Activated T-cell treated with anti-CD3 and anti-CD28 coated beads, Interleukin-2, amount 50 U/mL, for 72 hours (primary cell): Measurements from ENCODE around the gene PIGW. TPM values are rescaled to one million over a fixed set of nuclear protein-coding genes. Genes with fewer than 3 reads are reported as not detected.
"Not testable (repeated sequence)": the region's sequence is repeated elsewhere in the genome, so short reads cannot be mapped to it uniquely, and the experiment has no call there.

Experiments used
- ATAC-seq, 2 donors: fragments of 150-1000 bp; cut with Tn5 transposase; replicated peaks in 1 of 2; 2 replicates each; pipeline ENCODE4 v1.10.0; 2021; ENCODE audit warnings: moderate library complexity in 2 of 2, mild to moderate bottlenecking in 1 of 2
- DNase-seq, 2 donors: peaks; one replicate each; pipeline ENCODE4 v3.0.0; 2021 to 2022; ENCODE audit warnings: mixed read lengths in 1 of 2
- H3K27ac Mint-ChIP-seq: one replicate; pipeline ENCODE4 v1.8.0; 2022; ENCODE audit warnings: mild to moderate bottlenecking, moderate library complexity, mixed read lengths
- H3K27me3 Mint-ChIP-seq: one replicate; pipeline ENCODE4 v1.8.0; 2022; ENCODE audit warnings: low read depth, mixed read lengths
- H3K36me3 Mint-ChIP-seq, 2 donors: one replicate each; pipeline ENCODE4 v1.8.0; 2022; ENCODE audit warnings: mixed read lengths in 2 of 2, mild to moderate bottlenecking in 1 of 2; ENCODE audit not compliant: insufficient read depth in 2 of 2
- H3K4me1 Mint-ChIP-seq: one replicate; pipeline ENCODE4 v1.8.0; 2022; ENCODE audit warnings: low read depth, mixed read lengths
- H3K4me3 Mint-ChIP-seq, 2 donors: one replicate each; pipeline ENCODE4 v1.8.0; 2022; ENCODE audit warnings: mild to moderate bottlenecking in 2 of 2, mixed read lengths in 2 of 2, moderate library complexity in 2 of 2
- H3K9me3 Mint-ChIP-seq, 2 donors: one replicate each; pipeline ENCODE4 v1.8.0; 2022; ENCODE audit warnings: mixed read lengths in 2 of 2
- total RNA-seq, 2 donors: library from RNA; stranded (reverse); gene quantifications; one replicate each; pipeline ENCODE4 v1.2.3, GENCODE V29; 2022

Gene PIGW
- total RNA-seq, 2 donors from 2014 or later = 6.3 to 7.4 TPM

DNA sequence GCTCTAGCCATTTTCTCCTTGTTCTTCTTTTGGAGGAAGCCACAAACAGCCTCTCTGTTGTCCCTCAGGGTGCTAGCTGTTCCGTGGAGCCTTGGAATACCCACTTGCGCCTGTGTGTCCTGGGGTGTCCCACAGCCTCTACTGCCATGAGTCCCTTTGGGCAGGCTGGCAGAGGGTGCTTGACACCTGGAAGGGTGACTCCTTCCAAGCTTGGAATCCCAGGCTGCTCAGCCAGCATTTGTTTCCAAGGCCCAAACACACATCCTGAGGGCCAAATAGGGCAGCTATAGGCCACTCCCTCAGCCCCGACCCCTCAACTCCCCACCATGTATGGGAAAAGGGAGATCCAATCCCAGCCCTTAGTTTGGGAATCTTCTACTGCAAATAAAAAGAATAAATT, 33.4 kb upstream of the PIGW start:
- no peak overlapping the region for H3K4me3 Mint-ChIP-seq
- H3K27ac Mint-ChIP-seq = no peak overlapping the region
- DNase-seq (no peak), ATAC-seq (no peak)
- no peaks in the 10 kb centered on the region for H3K9me3 Mint-ChIP-seq
- H3K4me1 Mint-ChIP-seq = no peaks in the 10 kb centered on the region
- H3K27me3 Mint-ChIP-seq = no peaks in the 10 kb centered on the region
- peaks cover 7 to 9% of the 10 kb centered on the region in 2 donors for H3K36me3 Mint-ChIP-seq

- no peak for DNase-seq
- no peaks in the 10 kb centered on the region for H3K4me1 Mint-ChIP-seq
- H3K4me3 Mint-ChIP-seq = no peak overlapping the region
- no peaks in the 10 kb centered on the region for H3K9me3 Mint-ChIP-seq
- peaks cover 7 to 11% of the 10 kb centered on the region in 2 donors for H3K36me3 Mint-ChIP-seq
- no peaks in the 10 kb centered on the region for H3K27me3 Mint-ChIP-seq
- no peak for ATAC-seq
- no peak overlapping the region for H3K27ac Mint-ChIP-seq
These were observed 32.8 kb upstream of the PIGW start for GRCh38 chr17:36501963-36502362.

- H3K27me3 Mint-ChIP-seq = no peaks in the 10 kb centered on the region
- peaks cover 9 to 11% of the 10 kb centered on the region in 2 donors for H3K36me3 Mint-ChIP-seq
- no peak for DNase-seq
- no peaks in the 10 kb centered on the region for H3K9me3 Mint-ChIP-seq
- no peak overlapping the region for H3K4me3 Mint-ChIP-seq
- no peak for ATAC-seq
- no peaks in the 10 kb centered on the region for H3K4me1 Mint-ChIP-seq
- no peak overlapping the region for H3K27ac Mint-ChIP-seq
These were observed 31.2 kb upstream of the PIGW start for GRCh38 chr17:36503456-36504155.

GRCh38 chr17:36504156-36504545, 30.6 kb upstream of the PIGW start:
- Mint-ChIP-seq H3K27ac (no peak overlapping the region), H3K4me3 (no peak overlapping the region), H3K27me3 (no peaks in the 10 kb centered on the region), H3K9me3 (no peaks in the 10 kb centered on the region), H3K4me1 (no peaks in the 10 kb centered on the region), H3K36me3 (peaks cover 9 to 11% of the 10 kb centered on the region in 2 donors)
- ATAC-seq (no peak), DNase-seq (no peak)

GRCh38 chr17:36505171-36505570, 29.6 kb upstream of the PIGW start:
- H3K27me3 Mint-ChIP-seq = no peaks in the 10 kb centered on the region
- DNase-seq = no peak
- H3K27ac Mint-ChIP-seq = no peak overlapping the region
- no peaks in the 10 kb centered on the region for H3K4me1 Mint-ChIP-seq
- no peaks in the 10 kb centered on the region for H3K9me3 Mint-ChIP-seq
- no peak for ATAC-seq
- no peak overlapping the region for H3K4me3 Mint-ChIP-seq
- H3K36me3 Mint-ChIP-seq = peaks cover 9 to 15% of the 10 kb centered on the region in 2 donors

- DNase-seq (no peak), ATAC-seq (no peak)
- Mint-ChIP-seq H3K9me3 (no peaks in the 10 kb centered on the region), H3K36me3 (peaks cover 12 to 17% of the 10 kb centered on the region in 2 donors), H3K27me3 (no peaks in the 10 kb centered on the region), H3K4me3 (no peak overlapping the region), H3K27ac (no peak overlapping the region), H3K4me1 (no peaks in the 10 kb centered on the region)
These were observed 28.4 kb upstream of the PIGW start for GRCh38 chr17:36506249-36506826.

GRCh38 chr17:36506831-36507230, 28.0 kb upstream of the PIGW start:
- Mint-ChIP-seq H3K36me3 (peaks cover 12 to 17% of the 10 kb centered on the region in 2 donors), H3K9me3 (no peaks in the 10 kb centered on the region), H3K27me3 (no peaks in the 10 kb centered on the region), H3K4me3 (no peak overlapping the region), H3K27ac (no peak overlapping the region), H3K4me1 (no peaks in the 10 kb centered on the region)
- no peak for ATAC-seq
- no peak for DNase-seq

DNA sequence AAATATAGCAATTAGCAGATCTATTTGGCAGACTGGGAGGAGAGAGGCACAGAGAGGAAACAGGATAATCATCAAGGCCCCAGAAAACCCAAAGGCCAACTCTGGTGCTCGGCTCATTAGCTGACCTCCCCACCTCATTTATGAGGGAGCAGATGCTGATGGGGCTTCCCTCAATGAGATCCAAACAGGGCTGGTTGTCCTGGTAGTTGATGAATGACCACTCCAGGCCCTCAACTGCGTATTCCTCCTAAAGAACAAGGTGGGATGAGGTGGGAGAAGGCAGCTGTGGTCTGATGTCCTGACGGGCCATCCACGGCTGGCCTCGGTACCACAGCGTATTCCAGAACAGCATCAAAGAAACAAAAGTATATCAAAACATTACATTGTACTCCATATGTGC, 27.5 kb upstream of the PIGW start:
- no peaks in the 10 kb centered on the region for H3K9me3 Mint-ChIP-seq
- H3K27me3 Mint-ChIP-seq = no peaks in the 10 kb centered on the region
- no peak overlapping the region for H3K4me3 Mint-ChIP-seq
- ATAC-seq = no peak
- no peak for DNase-seq
- H3K36me3 Mint-ChIP-seq = peaks cover 11 to 17% of the 10 kb centered on the region in 2 donors
- H3K4me1 Mint-ChIP-seq = no peaks in the 10 kb centered on the region
- H3K27ac Mint-ChIP-seq = no peak overlapping the region

DNA sequence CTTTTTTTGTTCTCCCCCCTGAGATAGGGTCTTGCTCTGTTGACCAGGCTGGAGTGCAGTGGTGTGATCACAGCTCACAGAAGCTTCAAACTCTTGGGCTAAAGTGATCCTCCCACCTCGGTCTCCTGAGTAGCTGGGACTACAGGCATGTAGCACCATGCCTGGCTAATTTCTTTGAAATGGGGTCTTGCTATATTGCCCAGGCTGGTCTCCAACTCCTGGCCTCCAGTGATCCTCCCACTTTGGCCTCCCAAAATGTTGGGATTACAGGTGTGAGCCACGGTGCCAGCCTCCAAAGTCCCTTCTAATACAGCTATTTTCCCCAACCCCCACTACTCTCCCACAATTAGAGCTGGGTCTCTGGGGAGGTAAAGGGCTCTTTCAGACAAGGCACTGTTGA, 26.3 kb upstream of the PIGW start:
- not testable (repeated sequence) for H3K9me3 Mint-ChIP-seq, H3K27ac Mint-ChIP-seq, DNase-seq, ATAC-seq, H3K4me3 Mint-ChIP-seq, H3K4me1 Mint-ChIP-seq, H3K27me3 Mint-ChIP-seq
- H3K36me3 Mint-ChIP-seq = peaks cover 10 to 15% of the 10 kb centered on the region in 2 donors

DNA sequence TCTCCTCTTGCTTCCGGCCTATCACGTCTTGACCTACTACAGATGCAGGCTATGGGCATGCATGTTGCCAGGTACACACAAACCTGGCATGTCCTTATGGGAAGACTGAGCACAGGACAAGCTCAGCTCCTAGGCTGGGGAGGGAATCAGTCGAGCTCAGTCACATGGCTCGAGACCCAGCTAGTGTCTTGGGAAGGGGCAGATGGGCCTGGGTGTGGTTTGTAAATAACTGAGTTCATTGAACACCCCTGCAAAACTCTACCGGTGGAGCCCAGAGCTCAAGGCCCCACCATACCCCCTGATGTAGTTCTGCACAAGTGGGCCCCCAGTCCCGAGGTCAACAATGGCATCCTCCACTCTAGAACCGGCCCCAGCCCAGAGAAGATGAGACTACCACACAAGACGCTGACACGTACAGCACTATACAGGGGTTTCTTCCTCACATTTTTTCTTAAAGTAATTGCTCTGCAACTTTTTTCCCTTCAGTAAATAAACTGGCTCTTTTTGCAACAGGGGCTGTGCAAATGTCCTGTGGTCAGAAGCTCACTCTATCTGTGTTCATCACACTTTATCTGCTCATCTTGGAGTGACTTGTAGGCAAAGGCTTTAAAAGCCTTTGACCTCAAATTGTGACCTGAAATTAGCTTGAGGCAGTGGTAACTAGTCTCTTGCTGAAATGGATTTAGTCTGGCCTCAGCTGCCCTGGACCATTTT, 25.4 kb upstream of the PIGW start:
- peaks cover 10 to 11% of the 10 kb centered on the region in 2 donors for H3K36me3 Mint-ChIP-seq

GRCh38 chr17:36510636-36511035, 24.2 kb upstream of the PIGW start:
- Mint-ChIP-seq H3K4me3 (no peak overlapping the region), H3K9me3 (no peaks in the 10 kb centered on the region), H3K36me3 (peaks cover 7 to 11% of the 10 kb centered on the region in 2 donors), H3K27me3 (no peaks in the 10 kb centered on the region), H3K4me1 (no peaks in the 10 kb centered on the region), H3K27ac (no peak overlapping the region)
- DNase-seq (no peak), ATAC-seq (no peak)

More for the DNA sequence above, 25.4 kb upstream of the PIGW start:
- Mint-ChIP-seq H3K27ac (no peak overlapping the region), H3K4me1 (no peaks in the 10 kb centered on the region), H3K27me3 (no peaks in the 10 kb centered on the region), H3K9me3 (no peaks in the 10 kb centered on the region), H3K4me3 (no peak overlapping the region)
- DNase-seq (no peak), ATAC-seq (no peak)

DNA sequence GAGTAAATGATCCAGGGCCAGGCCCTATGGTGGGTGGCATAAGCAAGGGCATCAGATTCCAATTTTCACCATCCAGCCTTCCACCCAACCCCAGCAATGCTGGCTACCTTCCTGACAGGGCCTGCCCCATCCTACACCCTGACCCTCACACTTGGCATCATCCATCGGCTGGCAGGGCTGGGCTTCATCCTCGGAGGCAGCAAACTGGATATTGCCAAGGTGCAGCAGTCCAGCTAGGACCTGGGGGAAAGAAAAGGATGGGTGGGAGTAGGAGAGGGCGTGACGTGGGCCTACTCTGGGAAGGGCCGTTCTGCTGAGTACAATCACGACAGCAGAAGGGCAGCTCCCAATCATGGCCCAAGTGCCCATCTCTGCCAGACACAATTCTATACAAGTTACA, 23.6 kb upstream of the PIGW start:
- H3K27ac Mint-ChIP-seq = no peak overlapping the region
- H3K27me3 Mint-ChIP-seq = no peaks in the 10 kb centered on the region
- H3K4me1 Mint-ChIP-seq = no peaks in the 10 kb centered on the region
- H3K4me3 Mint-ChIP-seq = no peak overlapping the region
- H3K36me3 Mint-ChIP-seq = peaks cover 4 to 11% of the 10 kb centered on the region in 2 donors
- H3K9me3 Mint-ChIP-seq = no peaks in the 10 kb centered on the region
- ATAC-seq (no peak), DNase-seq (no peak)

- no peak overlapping the region for H3K27ac Mint-ChIP-seq
- ATAC-seq = no peak
- peaks cover 4 to 14% of the 10 kb centered on the region in 2 donors for H3K36me3 Mint-ChIP-seq
These were observed 22.1 kb upstream of the PIGW start for GRCh38 chr17:36512641-36513040.

More at GRCh38 chr17:36512641-36513040, 22.1 kb upstream of the PIGW start:
- Mint-ChIP-seq H3K4me3 (no peak overlapping the region), H3K27me3 (no peaks in the 10 kb centered on the region), H3K4me1 (no peaks in the 10 kb centered on the region), H3K9me3 (no peaks in the 10 kb centered on the region)
- no peak for DNase-seq
